Liver (tissue), 9 donors: ENCODE data around the gene XYLT1. TPM values are rescaled to one million over a fixed set of nuclear protein-coding genes. Genes with fewer than 3 reads are reported as not detected.

Experiments
- DNase-seq: peaks from one replicate; pipeline ENCODE4 v3.0.0-alpha.2; 2017; ENCODE audit warnings: low spot score
- H3K27ac ChIP-seq, 2 donors: one replicate each; pipeline ENCODE4 v1.7.0; 2013; ENCODE audit warnings: inconsistent platforms in 2 of 2, low read length in 2 of 2, control low read depth in 1 of 2, low read depth in 1 of 2, mild to moderate bottlenecking in 1 of 2
- H3K27me3 ChIP-seq, 4 donors: one replicate each; pipeline versions ENCODE4 v1.6.1 to v1.7.0; 2013; ENCODE audit warnings: low read length in 3 of 4, inconsistent platforms in 1 of 4, mild to moderate bottlenecking in 1 of 4, moderate library complexity in 1 of 4; ENCODE audit not compliant: control insufficient read depth in 4 of 4, insufficient read depth in 4 of 4
- H3K36me3 ChIP-seq, 4 donors: one replicate each; pipeline versions ENCODE4 v1.6.1 to v1.7.0; 2013; ENCODE audit warnings: low read length in 3 of 4, mild to moderate bottlenecking in 3 of 4, low read depth in 1 of 4, moderate library complexity in 1 of 4; ENCODE audit not compliant: control insufficient read depth in 4 of 4, insufficient read depth in 3 of 4
- H3K4me1 ChIP-seq, 4 donors: one replicate each; pipeline versions ENCODE4 v1.6.1 to v1.7.0; 2013; ENCODE audit warnings: low read length in 3 of 4, mild to moderate bottlenecking in 3 of 4, moderate library complexity in 1 of 4; ENCODE audit not compliant: control insufficient read depth in 4 of 4, insufficient read depth in 4 of 4
- H3K4me3 ChIP-seq, 3 donors: one replicate each; pipeline versions ENCODE4 v1.6.1 to v1.7.0; 2013; ENCODE audit warnings: low read length in 3 of 3, control low read depth in 1 of 3, low read depth in 1 of 3, mild to moderate bottlenecking in 1 of 3
- H3K9ac ChIP-seq, 2 donors: one replicate each; pipeline ENCODE4 v1.7.0; 2013; ENCODE audit warnings: low read length in 2 of 2, mild to moderate bottlenecking in 2 of 2, moderate library complexity in 2 of 2, control low read depth in 1 of 2, low read depth in 1 of 2
- H3K9me3 ChIP-seq, 4 donors: one replicate each; pipeline versions ENCODE4 v1.6.1 to v1.7.0; 2013; ENCODE audit warnings: low read length in 3 of 4; ENCODE audit not compliant: control insufficient read depth in 4 of 4
- ATF3 ChIP-seq: IDR thresholded peaks from 2 replicates; pipeline ENCODE4 v1.6.1; 2016; ENCODE audit warnings: antibody characterized with exemption
- CTCF ChIP-seq: fragments of 150-350 bp; IDR thresholded peaks from 2 replicates; pipeline ENCODE4 v1.5.1; 2017; ENCODE audit warnings: improper control_type of control experiment, low read depth, low read length; ENCODE audit not compliant: missing input control
- EGR1 ChIP-seq, 2 donors: IDR thresholded peaks; 2 replicates each; pipeline ENCODE4 v1.6.1; 2016 to 2018; ENCODE audit warnings: antibody characterized with exemption in 2 of 2, low read depth in 2 of 2
- FOXA1 ChIP-seq: IDR thresholded peaks from 2 replicates; pipeline ENCODE4 v1.6.1; 2016; ENCODE audit warnings: antibody characterized with exemption
- FOXA2 ChIP-seq: IDR thresholded peaks from 2 replicates; pipeline ENCODE4 v1.6.1; 2016; ENCODE audit warnings: antibody characterized with exemption
- GABPA ChIP-seq, 2 donors: IDR thresholded peaks in 1 of 2; conservative IDR thresholded peaks in 1 of 2; 2 replicates each; pipeline ENCODE4 v1.6.1; 2016; ENCODE audit warnings: antibody characterized with exemption in 2 of 2, mild to moderate bottlenecking in 1 of 2, moderate library complexity in 1 of 2
- HNF4A ChIP-seq, 2 donors: conservative IDR thresholded peaks; 2 replicates each; pipeline ENCODE4 v1.6.1; 2016; ENCODE audit warnings: antibody characterized with exemption in 2 of 2, mild to moderate bottlenecking in 2 of 2
- HNF4G ChIP-seq: IDR thresholded peaks from 2 replicates; pipeline ENCODE4 v1.6.1; 2016; ENCODE audit warnings: antibody characterized with exemption
- JUND ChIP-seq, 2 donors: IDR thresholded peaks; 2 replicates each; pipeline ENCODE4 v1.6.1; 2016; ENCODE audit warnings: antibody characterized with exemption in 2 of 2
- MAX ChIP-seq: IDR thresholded peaks from 2 replicates; pipeline ENCODE4 v1.6.1; 2016; ENCODE audit warnings: antibody characterized with exemption
- NR2F2 ChIP-seq: IDR thresholded peaks from 2 replicates; pipeline ENCODE4 v1.6.1; 2016; ENCODE audit warnings: antibody characterized with exemption
- RAD21 ChIP-seq, 2 donors: IDR thresholded peaks; 2 replicates each; pipeline ENCODE4 v1.6.1; 2016; ENCODE audit warnings: antibody characterized with exemption in 2 of 2, mild to moderate bottlenecking in 2 of 2
- REST ChIP-seq: IDR thresholded peaks from 2 replicates; pipeline ENCODE4 v1.6.1; 2016; ENCODE audit warnings: antibody characterized with exemption, mild to moderate bottlenecking
- TAF1 ChIP-seq: conservative IDR thresholded peaks from 2 replicates; pipeline ENCODE4 v1.6.1; 2016; ENCODE audit warnings: antibody characterized with exemption, mild to moderate bottlenecking
- YY1 ChIP-seq: IDR thresholded peaks from 2 replicates; pipeline ENCODE4 v1.6.1; 2016; ENCODE audit warnings: antibody characterized with exemption, mild to moderate bottlenecking
- WGBS: extraction: QIAGEN DNeasy Blood & Tissue Kit; methylation state at CpG from one replicate; pipeline ENCODE4 v1.1.7; 2013; 5-methylcytosine and 5-hydroxymethylcytosine counted together
- polyA plus RNA-seq, 2 donors: library from polyadenylated mRNA; stranded (reverse) in 1 of 2; unstranded in 1 of 2; fragments of 200-250 nt in 1 of 2; fragments of >200 nt in 1 of 2; fragmentation: Nextera tagmentation in 1 of 2; extraction: Ambion mirVana in 1 of 2; gene quantifications; one replicate each; pipeline versions ENCODE4 v1.2.1 to v1.2.3, GENCODE V29; 2013 to 2015
- total RNA-seq, 2 donors: library from RNA; depleted of rRNA; stranded (reverse); fragments of >200 nt; gene quantifications; one replicate each; pipeline ENCODE4 v1.2.3, GENCODE V29; 2014
- TF ChIP-seq, protein P1 (sequence below): IDR thresholded peaks from 2 replicates; pipeline ENCODE4 v1.6.1; 2016; ENCODE audit warnings: antibody characterized with exemption
- donor health status: healthy.
- donor health status: healthy.
- donor health status: healthy.
- donor health status: healthy.
- donor health status: healthy.

The XYLT1 gene
- total and polyA plus RNA-seq, 4 donors = 0.25 to 2.3 (median 0.53) TPM

GRCh38 chr16:17246268-17246885 is 224.4 kb downstream of the XYLT1 start:
- 76% methylated on average over 8 of the region's 8 CpGs for WGBS
- H3K4me3 ChIP-seq = no peak overlapping the region
- TF ChIP-seq TAF1 (no peak), YY1 (no peak), EGR1 (IDR thresholded peaks at IDR 0.05; ENCODE audit: low read depth in 2 of 2) (no peak), JUND (IDR thresholded peaks at IDR 0.05) (no peak), GABPA (IDR thresholded peaks at IDR 0.05 in 1 of 2, conservative IDR thresholded peaks at IDR 0.05 in 1 of 2) (no peak), FOXA2 (no peak), REST (no peak), NR2F2 (no peak), FOXA1 (no peak), HNF4G (no peak), CTCF (no peak), HNF4A (conservative IDR thresholded peaks at IDR 0.05) (no peak), RAD21 (IDR thresholded peaks at IDR 0.05) (no peak), MAX (no peak)
- TF ChIP-seq, protein P1, sequence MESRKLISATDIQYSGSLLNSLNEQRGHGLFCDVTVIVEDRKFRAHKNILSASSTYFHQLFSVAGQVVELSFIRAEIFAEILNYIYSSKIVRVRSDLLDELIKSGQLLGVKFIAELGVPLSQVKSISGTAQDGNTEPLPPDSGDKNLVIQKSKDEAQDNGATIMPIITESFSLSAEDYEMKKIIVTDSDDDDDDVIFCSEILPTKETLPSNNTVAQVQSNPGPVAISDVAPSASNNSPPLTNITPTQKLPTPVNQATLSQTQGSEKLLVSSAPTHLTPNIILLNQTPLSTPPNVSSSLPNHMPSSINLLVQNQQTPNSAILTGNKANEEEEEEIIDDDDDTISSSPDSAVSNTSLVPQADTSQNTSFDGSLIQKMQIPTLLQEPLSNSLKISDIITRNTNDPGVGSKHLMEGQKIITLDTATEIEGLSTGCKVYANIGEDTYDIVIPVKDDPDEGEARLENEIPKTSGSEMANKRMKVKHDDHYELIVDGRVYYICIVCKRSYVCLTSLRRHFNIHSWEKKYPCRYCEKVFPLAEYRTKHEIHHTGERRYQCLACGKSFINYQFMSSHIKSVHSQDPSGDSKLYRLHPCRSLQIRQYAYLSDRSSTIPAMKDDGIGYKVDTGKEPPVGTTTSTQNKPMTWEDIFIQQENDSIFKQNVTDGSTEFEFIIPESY = no peak

GRCh38 chr16:17245776-17246175 is 225.0 kb downstream of the XYLT1 start:
- no peak overlapping the region for H3K9ac ChIP-seq
- no peaks in the 10 kb centered on the region for H3K4me1 ChIP-seq
- peaks cover 0 to 6% (median 0%) of the 10 kb centered on the region in 4 donors for H3K27me3 ChIP-seq
- H3K4me3 ChIP-seq = no peak overlapping the region
- no peaks in the 10 kb centered on the region for H3K9me3 ChIP-seq
- no peak overlapping the region for H3K27ac ChIP-seq
- no peak for DNase-seq
- no peaks in the 10 kb centered on the region for H3K36me3 ChIP-seq
- 65% methylated on average over 6 of the region's 6 CpGs for WGBS
- no peak for TF ChIP-seq MAX
- no peak for TF ChIP-seq ATF3
- no peak for TF ChIP-seq YY1
- no peak for TF ChIP-seq REST
- TF ChIP-seq EGR1 (IDR thresholded peaks at IDR 0.05; ENCODE audit: low read depth in 2 of 2) = no peak
- TF ChIP-seq FOXA1 = no peak
- no peak for TF ChIP-seq HNF4G
- no peak for TF ChIP-seq CTCF
- TF ChIP-seq JUND (IDR thresholded peaks at IDR 0.05) = no peak
- TF ChIP-seq TAF1 = no peak
- no peak for TF ChIP-seq NR2F2
- no peak for TF ChIP-seq HNF4A (conservative IDR thresholded peaks at IDR 0.05)
- no peak for TF ChIP-seq FOXA2

More at GRCh38 chr16:17246268-17246885, 224.4 kb downstream of the XYLT1 start:
- H3K27me3 ChIP-seq = peaks cover 0 to 6% (median 0%) of the 10 kb centered on the region in 4 donors
- no peaks in the 10 kb centered on the region for H3K36me3 ChIP-seq
- no peak overlapping the region for H3K9ac ChIP-seq
- no peak overlapping the region for H3K27ac ChIP-seq
- DNase-seq = no peak
- no peaks in the 10 kb centered on the region for H3K4me1 ChIP-seq
- no peaks in the 10 kb centered on the region for H3K9me3 ChIP-seq
